ENCODE data around the gene TCAP. TPM values are rescaled to one million over a fixed set of nuclear protein-coding genes. Genes with fewer than 3 reads are reported as not detected.
A peak's percentile ranks its signal among the peaks of the same experiment; 100 is the strongest.

TCAP gene
- polyA plus RNA-seq, 1 donor from 2014 or later: not detected

DNA sequence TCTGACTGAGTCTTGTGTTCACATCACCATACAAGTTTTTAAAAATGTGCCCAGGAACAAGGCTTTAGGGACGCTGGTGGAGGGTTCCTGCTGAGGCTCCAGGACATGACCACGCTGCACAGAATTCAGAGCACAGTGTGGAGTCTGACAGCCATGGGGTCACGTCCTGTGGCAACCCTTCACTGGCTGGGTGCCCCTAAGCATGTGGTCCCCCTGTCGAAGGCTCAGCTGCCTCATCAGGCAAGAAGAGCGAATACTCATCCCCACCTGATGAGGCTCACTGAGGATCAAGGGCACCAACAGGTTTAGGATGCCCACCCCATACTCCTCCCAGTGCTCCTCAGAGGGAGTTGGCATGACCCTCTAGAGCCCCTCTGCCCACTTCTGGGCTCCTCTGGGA is 9.0 kb downstream of the TCAP start:
- peaks cover 25 to 32% (median 26%) of the 10 kb centered on the region in 3 donors for H3K4me1 Mint-ChIP-seq

DNA sequence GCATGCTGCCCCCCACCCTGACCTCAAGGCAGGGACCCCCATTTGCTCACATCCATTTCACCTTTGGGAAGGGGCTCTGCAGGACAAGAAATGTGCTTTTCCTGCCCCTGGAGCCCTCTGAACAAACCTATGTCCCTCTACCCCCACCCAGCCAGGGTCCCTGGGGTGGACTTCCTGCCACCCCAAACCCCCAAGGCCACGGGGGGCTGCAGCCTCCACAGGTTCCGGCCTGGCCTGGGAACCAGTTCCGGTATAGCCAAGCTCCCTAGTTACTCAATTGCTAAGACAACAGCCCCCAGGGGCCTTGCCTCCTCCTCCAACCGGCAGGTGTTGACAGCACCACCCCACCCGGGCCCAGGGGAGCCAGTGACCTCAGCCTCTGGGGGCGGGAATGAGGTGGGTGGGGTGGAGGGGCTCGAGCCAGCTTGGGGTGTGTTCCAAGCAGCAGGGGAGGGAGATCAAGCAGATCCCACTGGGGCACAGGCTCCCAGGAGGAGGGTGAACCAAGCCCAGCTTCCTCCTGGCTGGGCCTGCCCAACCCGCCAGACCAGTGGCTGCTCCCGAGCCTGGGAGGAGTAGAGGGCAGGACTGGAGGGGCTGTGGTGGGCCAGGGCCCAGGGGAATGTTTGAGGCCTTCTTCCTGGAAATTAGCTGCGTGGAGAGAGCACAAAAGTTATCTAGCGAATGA is 9.7 kb downstream of the TCAP start:
- Mint-ChIP-seq H3K27ac (peak overlapping the region in 2 of 3 donors; percentile 86 to 97), H3K36me3 (peaks cover 2% of the 10 kb centered on the region), H3K27me3 (peaks cover 1% of the 10 kb centered on the region), H3K4me1 (peaks cover 31 to 38% (median 32%) of the 10 kb centered on the region in 3 donors), H3K4me3 (peak overlapping the region in 3 of 4 donors; percentile 3 to 51 (median 9)), H3K9me3 (no peaks in the 10 kb centered on the region)

More for the DNA sequence above, 9.0 kb downstream of the TCAP start:
- Mint-ChIP-seq H3K9me3 (no peaks in the 10 kb centered on the region), H3K4me3 (peak overlapping the region in 1 of 4 donors; percentile 84), H3K27me3 (peaks cover 5% of the 10 kb centered on the region), H3K36me3 (peaks cover 2% of the 10 kb centered on the region), H3K27ac (peak overlapping the region in 1 of 3 donors; percentile 69)

DNA sequence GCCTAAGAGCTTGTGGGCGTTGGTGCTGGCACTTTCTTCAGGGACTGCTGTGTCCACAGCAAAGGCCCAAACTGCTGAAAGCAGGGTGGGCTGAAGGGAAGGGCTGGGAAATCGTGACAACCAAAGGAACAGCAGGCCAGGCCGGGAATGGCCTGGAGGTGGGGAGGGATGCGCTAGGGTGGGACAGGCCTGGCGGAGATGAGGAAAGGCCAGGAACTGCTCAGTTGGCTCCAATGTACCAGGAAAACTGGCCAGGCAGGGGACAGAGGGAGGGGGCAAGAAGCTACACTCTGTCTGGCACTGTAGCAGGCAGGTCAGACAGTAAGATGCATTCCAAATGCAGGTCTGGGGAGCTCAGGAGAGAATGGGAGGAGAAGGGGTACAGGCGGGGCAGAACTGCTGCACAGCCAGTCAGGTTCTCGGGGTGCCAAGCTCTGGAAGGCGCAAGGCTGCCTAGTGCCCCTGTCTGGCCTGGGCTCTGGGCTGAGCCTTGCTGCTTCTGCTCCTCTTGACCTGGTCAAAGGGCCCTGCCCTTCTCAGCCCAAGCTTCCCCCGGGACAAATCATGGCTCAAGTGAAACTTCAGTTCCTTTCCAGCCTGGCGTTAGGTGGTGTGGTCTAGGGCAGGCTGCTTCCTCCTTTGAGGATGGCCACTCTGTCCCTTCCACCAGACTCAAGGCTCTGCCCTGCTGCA is 10.4 kb downstream of the TCAP start:
- peak overlapping the region in 3 of 4 donors; percentile 61 to 88 (median 88) for H3K4me3 Mint-ChIP-seq
- H3K4me1 Mint-ChIP-seq: peaks cover 38 to 44% (median 39%) of the 10 kb centered on the region in 3 donors
- no peaks in the 10 kb centered on the region for H3K27me3 Mint-ChIP-seq
- H3K9me3 Mint-ChIP-seq: no peaks in the 10 kb centered on the region
- H3K36me3 Mint-ChIP-seq: peaks cover 2% of the 10 kb centered on the region
- H3K27ac Mint-ChIP-seq: peak overlapping the region; percentile 19 to 97 (median 86)

DNA sequence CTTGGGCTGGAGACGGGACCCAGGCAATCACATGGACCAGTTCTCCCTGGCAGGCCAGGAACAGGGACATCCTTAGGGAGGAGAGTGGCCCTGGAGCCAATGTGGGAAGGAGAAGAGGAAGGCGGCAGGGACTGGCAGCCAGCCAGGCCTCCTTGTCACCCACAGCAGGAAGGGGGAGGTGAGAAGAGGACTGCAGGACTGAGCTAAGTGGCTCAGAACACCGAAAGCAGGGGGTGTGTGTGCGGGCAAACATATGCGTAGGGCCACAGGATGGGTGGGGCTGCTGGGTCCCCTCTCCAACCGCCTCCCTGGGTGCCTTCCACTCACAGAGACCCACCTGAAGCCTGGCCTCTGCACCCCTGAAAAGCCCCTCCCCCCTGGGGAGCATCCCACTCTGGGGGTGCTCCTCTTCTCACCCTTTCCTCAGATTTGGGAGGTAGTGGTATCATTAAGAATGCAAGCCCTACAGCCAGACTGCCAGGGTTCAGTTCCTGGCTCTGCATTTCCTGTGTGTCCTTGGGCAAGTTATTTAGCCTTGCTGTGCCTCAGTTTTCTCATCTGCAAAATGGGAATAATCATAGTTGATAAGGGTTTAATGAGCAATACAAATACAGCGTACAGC is 11.2 kb downstream of the TCAP start:
- H3K36me3 Mint-ChIP-seq: peaks cover 2% of the 10 kb centered on the region
- H3K27me3 Mint-ChIP-seq: no peaks in the 10 kb centered on the region
- peaks cover 41 to 46% (median 45%) of the 10 kb centered on the region in 3 donors for H3K4me1 Mint-ChIP-seq
- peak overlapping the region in 3 of 4 donors; percentile 61 to 88 (median 88) for H3K4me3 Mint-ChIP-seq
- peak overlapping the region; percentile 19 to 97 (median 86) for H3K27ac Mint-ChIP-seq
- H3K9me3 Mint-ChIP-seq: no peaks in the 10 kb centered on the region

DNA sequence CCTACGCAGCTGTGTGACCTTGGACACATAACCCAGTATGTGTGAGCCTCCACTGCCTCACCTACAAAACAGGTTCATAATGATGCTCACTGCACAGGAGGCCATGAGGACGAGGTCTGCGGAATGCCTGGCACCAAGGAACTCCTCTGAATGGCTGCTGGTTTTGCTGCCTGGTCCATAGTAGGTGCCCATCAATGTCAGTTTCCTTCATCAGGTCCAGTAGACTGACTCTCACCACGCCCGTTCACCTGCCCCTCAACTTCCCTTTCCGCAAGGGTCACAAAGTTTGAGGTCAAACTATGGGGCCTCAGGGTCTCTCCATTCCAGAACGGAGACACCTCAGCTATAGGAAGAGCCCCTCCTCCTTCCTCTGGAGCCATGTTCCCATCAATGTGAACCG is 11.9 kb downstream of the TCAP start:
- Mint-ChIP-seq H3K4me3 (peak overlapping the region in 2 of 4 donors; percentile 49 to 77), H3K4me1 (peaks cover 38 to 46% (median 45%) of the 10 kb centered on the region in 3 donors), H3K27ac (peak overlapping the region; percentile 19 to 86 (median 83)), H3K27me3 (no peaks in the 10 kb centered on the region), H3K36me3 (peaks cover 2% of the 10 kb centered on the region), H3K9me3 (no peaks in the 10 kb centered on the region)

DNA sequence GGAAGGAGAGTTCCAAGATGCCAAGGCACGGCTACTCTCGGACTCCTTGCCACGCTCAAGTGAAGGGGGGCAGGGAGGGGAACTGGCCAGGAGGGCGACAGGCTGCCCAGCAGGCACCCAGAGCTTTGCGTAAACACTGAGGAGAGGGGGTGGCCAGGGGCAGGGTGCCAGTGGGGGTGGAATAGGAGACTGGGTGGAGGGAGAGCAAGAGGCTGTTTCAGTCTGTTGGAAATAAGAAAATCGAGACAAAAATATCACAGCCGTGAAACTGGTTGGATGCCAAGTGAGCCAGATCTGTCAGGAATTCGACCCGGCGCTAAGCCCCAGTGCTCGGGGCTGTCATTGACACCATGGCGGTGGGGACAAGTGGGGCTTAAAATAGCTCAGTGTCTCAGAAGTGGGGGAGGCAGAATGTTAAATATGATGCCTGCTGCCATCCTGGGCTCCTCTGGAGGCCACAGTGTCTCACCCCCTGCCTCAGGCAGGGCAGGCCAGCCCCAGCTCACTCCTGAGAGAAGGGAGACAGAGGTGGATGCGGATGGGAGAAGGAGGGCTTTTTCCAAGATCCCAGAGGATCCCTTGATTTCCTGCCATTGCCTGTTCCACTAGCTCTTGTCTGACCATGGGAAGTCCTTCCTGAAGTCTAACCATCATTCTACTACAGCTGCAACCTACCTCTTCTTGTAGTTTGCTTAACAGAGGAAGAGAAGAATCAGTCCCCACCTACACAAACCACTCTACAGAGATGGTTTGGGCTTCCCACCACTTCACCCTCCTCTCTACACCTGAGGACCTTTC is 12.6 kb downstream of the TCAP start:
- Mint-ChIP-seq H3K27ac (peak overlapping the region; percentile 63 to 95 (median 86)), H3K36me3 (peaks cover 2% of the 10 kb centered on the region), H3K4me3 (peak overlapping the region in 1 of 4 donors; percentile 87), H3K9me3 (no peaks in the 10 kb centered on the region), H3K4me1 (peaks cover 38 to 46% (median 45%) of the 10 kb centered on the region in 3 donors), H3K27me3 (no peaks in the 10 kb centered on the region)

DNA sequence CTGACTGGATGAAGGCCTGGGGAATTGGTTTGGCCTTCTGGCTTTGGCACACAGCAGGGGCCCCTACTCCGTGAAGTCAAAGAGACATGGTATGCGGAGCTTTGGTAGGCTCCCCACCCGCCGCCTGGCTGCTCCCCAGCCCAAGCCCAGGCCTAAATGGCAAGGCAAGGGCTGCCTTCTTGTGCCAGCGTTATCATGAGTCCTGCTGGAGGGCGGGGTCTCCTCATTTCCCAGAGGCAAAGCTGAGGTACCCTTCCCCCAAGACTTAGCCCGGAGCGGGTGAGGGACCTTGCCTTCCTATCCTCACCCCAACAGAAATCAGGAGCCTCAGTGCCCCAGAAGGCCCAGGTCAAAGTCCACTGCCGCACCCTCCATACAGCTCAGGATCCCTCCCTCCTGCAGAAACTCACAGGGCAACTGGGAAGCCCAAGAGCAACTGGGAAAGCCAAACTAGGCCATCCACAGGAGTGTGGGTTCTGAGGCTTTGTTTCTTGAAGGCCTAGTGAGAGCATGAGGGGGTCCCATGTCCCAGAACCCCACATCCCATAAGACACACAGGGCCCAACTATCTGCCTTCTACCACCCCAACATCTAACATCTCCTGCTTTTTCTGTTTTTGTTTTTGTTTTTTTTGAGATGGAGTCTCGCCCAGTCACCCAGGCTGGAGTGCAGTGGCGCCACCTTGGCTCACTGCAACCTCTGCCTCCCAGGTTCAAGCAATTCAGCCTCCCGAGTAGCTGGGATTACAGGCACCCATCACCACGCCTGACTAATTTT is 13.4 kb downstream of the TCAP start:
- no peaks in the 10 kb centered on the region for H3K9me3 Mint-ChIP-seq
- peaks cover 42 to 45% (median 45%) of the 10 kb centered on the region in 3 donors for H3K4me1 Mint-ChIP-seq
- H3K27ac Mint-ChIP-seq: peak overlapping the region; percentile 94 to 95 (median 95)
- peaks cover 5% of the 10 kb centered on the region for H3K36me3 Mint-ChIP-seq
- peak overlapping the region in 2 of 4 donors; percentile 82 to 87 for H3K4me3 Mint-ChIP-seq
- H3K27me3 Mint-ChIP-seq: no peaks in the 10 kb centered on the region

DNA sequence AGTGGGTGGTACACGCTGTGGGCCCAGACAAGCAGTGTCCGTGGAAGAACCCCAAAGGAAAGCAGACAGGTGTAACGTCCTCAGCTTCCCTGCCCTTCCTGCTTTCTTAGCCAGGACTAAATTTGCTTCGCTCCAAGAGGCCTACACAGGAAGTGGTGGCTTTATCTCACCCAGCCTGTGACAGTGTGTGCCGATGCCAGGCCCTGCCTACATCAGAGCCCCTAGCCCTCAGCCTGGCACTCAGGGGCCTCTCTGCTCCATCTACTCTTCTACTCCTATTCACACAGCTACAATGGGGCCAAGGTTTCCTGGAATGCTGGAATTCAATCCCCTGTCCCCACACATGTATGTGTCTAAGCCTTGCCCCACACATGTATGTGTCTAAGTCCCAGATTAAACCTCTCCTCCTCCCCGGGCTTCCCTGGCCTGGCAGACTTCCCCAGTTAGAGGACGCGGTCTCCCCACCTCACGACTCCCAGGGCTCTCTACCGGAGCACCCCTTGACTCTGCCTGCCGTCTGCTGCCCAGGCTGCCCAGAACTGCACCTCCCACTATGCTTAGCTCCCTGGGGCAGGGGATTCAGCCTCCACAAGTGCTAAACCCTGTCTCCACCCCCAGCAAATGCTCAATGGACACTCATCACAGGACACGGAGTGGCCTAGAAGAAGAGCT is 14.5 kb downstream of the TCAP start:
- peak overlapping the region in 3 of 4 donors; percentile 69 to 82 (median 70) for H3K4me3 Mint-ChIP-seq
- peaks cover 5% of the 10 kb centered on the region for H3K36me3 Mint-ChIP-seq
- no peaks in the 10 kb centered on the region for H3K9me3 Mint-ChIP-seq
- no peaks in the 10 kb centered on the region for H3K27me3 Mint-ChIP-seq
- H3K27ac Mint-ChIP-seq: peak overlapping the region; percentile 94 to 95 (median 95)
- peaks cover 42 to 45% (median 45%) of the 10 kb centered on the region in 3 donors for H3K4me1 Mint-ChIP-seq

DNA sequence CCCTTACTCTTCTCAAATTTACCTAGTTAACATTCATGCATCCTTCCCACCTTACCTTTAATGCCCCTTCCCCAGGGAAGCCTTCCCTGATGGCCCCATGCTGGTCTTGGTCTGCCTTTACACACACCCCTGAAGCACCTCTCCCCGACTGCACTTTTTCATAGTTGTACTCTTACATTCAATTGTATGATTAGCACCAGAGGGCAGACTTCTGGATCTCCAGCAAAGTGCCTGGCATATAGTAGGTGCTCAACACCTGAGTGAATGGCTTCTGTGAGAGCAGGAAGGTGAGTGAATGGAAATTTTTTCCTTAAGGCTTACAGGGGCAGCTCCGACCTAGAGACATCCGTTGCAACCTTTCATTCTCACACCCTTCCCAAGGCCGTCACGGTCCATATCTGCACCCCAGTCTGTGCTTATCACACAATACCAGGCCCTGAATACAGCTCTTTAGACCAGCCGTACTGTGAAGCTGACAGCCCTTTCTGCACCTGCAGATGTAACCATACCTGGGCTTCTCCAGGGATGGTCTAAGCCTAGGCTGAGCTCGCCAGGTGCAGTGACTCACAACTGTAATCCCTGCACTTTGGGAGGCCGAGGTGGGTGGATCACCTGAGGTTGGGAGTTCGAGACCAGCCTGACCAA is 18.3 kb downstream of the TCAP start:
- H3K4me3 Mint-ChIP-seq: peak overlapping the region in 1 of 4 donors; percentile 46
- peaks cover 7% of the 10 kb centered on the region for H3K36me3 Mint-ChIP-seq
- H3K27ac Mint-ChIP-seq: peak overlapping the region in 1 of 3 donors; percentile 22
- no peaks in the 10 kb centered on the region for H3K27me3 Mint-ChIP-seq
- peaks cover 31 to 36% (median 36%) of the 10 kb centered on the region in 3 donors for H3K4me1 Mint-ChIP-seq
- no peaks in the 10 kb centered on the region for H3K9me3 Mint-ChIP-seq

DNA sequence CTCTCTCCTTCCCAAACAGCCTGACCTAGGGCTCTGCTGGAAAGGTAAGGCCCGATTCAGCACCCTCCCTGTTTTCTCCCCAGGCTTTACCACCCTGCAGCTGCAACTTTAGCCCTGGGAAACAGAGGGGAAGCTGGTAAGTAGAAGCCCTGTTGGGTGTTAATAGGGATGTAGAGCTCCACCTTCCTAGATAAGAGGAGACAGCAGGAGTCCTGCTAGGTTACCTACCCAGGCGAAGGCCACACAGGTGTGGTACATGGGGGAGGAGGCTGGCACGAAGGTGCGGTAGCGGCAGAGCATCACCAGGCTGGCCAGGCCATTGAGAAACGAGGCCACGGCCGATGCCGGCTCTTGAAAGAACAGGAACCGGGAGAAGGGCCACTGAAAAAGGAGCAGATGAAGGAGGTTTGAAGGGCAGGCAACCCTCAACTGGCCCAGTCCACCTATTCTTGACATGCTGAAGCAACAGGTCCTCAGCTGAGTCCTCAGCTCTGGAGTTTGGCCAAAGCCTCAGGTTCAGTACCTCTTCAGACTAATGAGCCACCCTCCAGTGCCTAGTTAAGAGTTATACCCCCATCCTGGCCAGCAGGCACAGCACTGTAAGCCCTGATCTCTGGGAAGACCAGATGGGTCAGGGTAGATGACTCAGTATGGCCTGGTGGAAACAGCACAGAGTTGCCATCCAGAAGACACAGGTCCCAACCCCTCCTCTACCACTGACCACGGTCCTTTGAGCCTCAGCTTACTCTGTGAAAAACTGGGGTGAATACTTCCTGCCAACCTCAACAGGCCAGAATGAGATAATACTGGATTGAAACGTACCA is 19.4 kb downstream of the TCAP start:
- no peaks in the 10 kb centered on the region for H3K9me3 Mint-ChIP-seq
- H3K36me3 Mint-ChIP-seq: peaks cover 7% of the 10 kb centered on the region
- no peaks in the 10 kb centered on the region for H3K27me3 Mint-ChIP-seq
- H3K27ac Mint-ChIP-seq: no peak overlapping the region
- H3K4me1 Mint-ChIP-seq: peaks cover 25 to 33% (median 28%) of the 10 kb centered on the region in 3 donors
- no peak overlapping the region for H3K4me3 Mint-ChIP-seq

DNA sequence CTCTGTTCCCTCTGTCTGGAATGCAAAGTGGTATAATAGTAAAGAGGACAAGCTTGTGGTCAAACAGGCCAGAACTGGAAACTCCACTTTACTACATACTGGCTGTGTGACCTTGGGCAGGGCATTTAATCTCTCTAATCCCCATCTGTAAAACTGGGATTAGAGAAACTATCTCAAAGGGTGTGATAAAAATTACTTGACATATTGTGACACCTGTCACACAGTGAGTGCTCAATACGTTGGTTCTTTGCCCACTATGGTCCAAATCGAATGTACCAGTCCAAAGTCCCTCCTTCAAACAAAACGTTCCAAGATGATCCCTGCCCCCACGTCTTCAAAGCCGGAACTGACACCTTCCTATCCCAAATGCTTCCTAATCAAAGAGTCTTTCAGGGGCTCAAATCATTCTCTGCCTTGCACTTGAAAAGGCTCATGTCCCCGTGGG is 22.0 kb downstream of the TCAP start:
- Mint-ChIP-seq H3K4me3 (peak overlapping the region; percentile 95 to 100 (median 99)), H3K9me3 (no peaks in the 10 kb centered on the region), H3K27ac (peak overlapping the region in 2 of 3 donors; percentile 82 to 96), H3K4me1 (peaks cover 10 to 21% (median 18%) of the 10 kb centered on the region in 3 donors), H3K27me3 (no peaks in the 10 kb centered on the region), H3K36me3 (peaks cover 7% of the 10 kb centered on the region)
